ENCODE data around the gene VPS37C. TPM values are rescaled to one million over a fixed set of nuclear protein-coding genes. Genes with fewer than 3 reads are reported as not detected.

VPS37C gene
- total and polyA plus RNA-seq, 2 of the 13 experiments (the other 11 are each of a cell fraction or from before 2014, with no cell fraction given), result 7.5 to 8.8 TPM

DNA sequence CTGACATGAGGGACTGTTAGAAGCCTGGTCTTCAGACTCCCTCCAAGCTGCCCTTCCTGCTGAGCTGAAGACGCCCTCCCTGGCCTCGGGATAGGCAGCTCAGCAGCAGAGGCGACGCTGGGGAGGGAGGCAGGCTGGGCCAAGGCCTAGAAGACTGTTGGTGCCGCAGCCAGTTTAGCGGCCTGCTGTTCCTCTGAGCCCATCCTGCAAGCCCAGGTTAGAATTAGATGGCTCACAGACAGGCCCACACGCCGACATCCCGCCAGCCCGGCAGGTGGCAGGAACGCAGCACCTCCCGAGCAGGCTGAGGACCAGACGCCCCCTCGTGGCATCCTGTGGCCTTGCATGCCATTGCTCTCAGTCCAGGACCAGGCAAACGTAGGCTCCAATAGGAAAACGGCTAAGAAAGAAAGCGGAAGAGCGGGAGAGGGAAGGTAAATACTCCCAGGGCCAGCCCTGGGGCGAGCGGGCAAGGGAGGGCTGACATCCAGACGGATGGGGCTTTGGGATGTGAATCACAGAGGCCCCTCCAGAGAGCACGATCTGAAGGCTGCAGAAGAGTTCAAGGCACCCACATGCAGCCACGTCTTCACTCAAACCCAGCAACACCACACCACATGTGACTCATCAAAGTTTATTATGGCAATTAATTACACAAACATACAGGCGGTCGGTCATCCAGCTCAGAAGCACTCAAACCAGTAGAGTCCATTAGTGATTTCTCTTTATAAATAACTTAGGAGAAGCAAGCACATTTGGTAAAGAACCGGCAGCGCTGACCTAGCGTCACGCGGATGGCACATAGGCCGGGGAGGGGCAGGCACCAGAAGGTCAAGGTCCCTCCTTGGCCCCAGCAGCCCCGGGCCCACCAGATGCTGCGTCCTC, 31.3 kb downstream of the VPS37C start (continued):
- no peak for TF ChIP-seq ZNF878 (CRISPR knock-in tag; IDR thresholded peaks at IDR 0.05)
- peak; percentile 58; the same call in 1 of the 2 replicates for TF ChIP-seq ZNF317 (CRISPR knock-in tag; IDR thresholded peaks at IDR 0.05)
- TF ChIP-seq SOX6 (IDR thresholded peaks at IDR 0.05), result no peak
- peak; percentile 52 for TF ChIP-seq SOX6 (CRISPR knock-in tag; IDR thresholded peaks at IDR 0.05)
- no peak for TF ChIP-seq SRSF9 (IDR thresholded peaks at IDR 0.05; ENCODE audit: borderline replicate concordance, insufficient read depth, low read depth, low read length, poor library complexity, severe bottlenecking)
- no peak for TF ChIP-seq ZNF382 (CRISPR knock-in tag; IDR thresholded peaks at IDR 0.05; ENCODE audit: borderline replicate concordance)
- TF ChIP-seq SRF (IDR thresholded peaks at IDR 0.05; ENCODE audit: low read depth, low read length), result no peak
- TF ChIP-seq SAP130 (CRISPR knock-in tag; IDR thresholded peaks at IDR 0.05; ENCODE audit: low read depth), result peak; percentile 41
- TF ChIP-seq KLF6 (CRISPR knock-in tag; IDR thresholded peaks at IDR 0.05), result peak; percentile 65; the same call in 1 of the 2 replicates
- no peak for TF ChIP-seq DNMT1 (CRISPR knock-in tag; IDR thresholded peaks at IDR 0.05)
- peak; percentile 86 for TF ChIP-seq PHF5A (CRISPR knock-in tag; IDR thresholded peaks at IDR 0.05; ENCODE audit: low read depth, unreplicated experiment)
- peak; percentile 72; the same call in 1 of the 2 replicates for TF ChIP-seq RXRB (CRISPR knock-in tag; IDR thresholded peaks at IDR 0.05; ENCODE audit: borderline replicate concordance)
- no peak for TF ChIP-seq ZNF292 (CRISPR knock-in tag; IDR thresholded peaks at IDR 0.05; ENCODE audit: borderline replicate concordance, low read depth)
- peak; percentile 72; the same call in 1 of the 2 replicates for TF ChIP-seq BRD4 (CRISPR knock-in tag; IDR thresholded peaks at IDR 0.05)
- TF ChIP-seq FOXJ3 (CRISPR knock-in tag; IDR thresholded peaks at IDR 0.05; ENCODE audit: borderline replicate concordance), result peak; percentile 29; the same call in 1 of the 2 replicates
- TF ChIP-seq ATF7-NPFF (CRISPR knock-in tag; IDR thresholded peaks at IDR 0.05; ENCODE audit: low read depth), result no peak
- peak; percentile 87; the same call in 1 of the 2 replicates for TF ChIP-seq ZNF788 (CRISPR knock-in tag; IDR thresholded peaks at IDR 0.05; ENCODE audit: borderline replicate concordance)
- peak; percentile 51; the same call in 1 of the 2 replicates for TF ChIP-seq ARID4A (CRISPR knock-in tag; IDR thresholded peaks at IDR 0.05; ENCODE audit: borderline replicate concordance)
- TF ChIP-seq PRDM10 (CRISPR knock-in tag; IDR thresholded peaks at IDR 0.05; ENCODE audit: low read depth), result 0 out of 2 replicates have a peak, but pooled peaks have one; percentile 39
- TF ChIP-seq ZNF761 (CRISPR knock-in tag; conservative IDR thresholded peaks at IDR 0.05), result 0 out of 2 replicates have a peak, but pooled peaks have one; percentile 30
- TF ChIP-seq SSRP1 (CRISPR knock-in tag; IDR thresholded peaks at IDR 0.05), result no peak; the same call in 1 of the 2 replicates
- no peak for TF ChIP-seq ATRX (CRISPR knock-in tag; IDR thresholded peaks at IDR 0.05; ENCODE audit: borderline replicate concordance)

All from HepG2 (cell line).